ENCODE data around the gene GLB1L. TPM values are rescaled to one million over a fixed set of nuclear protein-coding genes. Genes with fewer than 3 reads are reported as not detected.

The GLB1L gene
- total RNA-seq, 1 donor from 2014 or later = 12.0 TPM

- no peak for DNase-seq (ENCODE audit: low spot score)
Observed at GRCh38 chr2:219223831-219224610, 21.2 kb downstream of the GLB1L start.

GRCh38 chr2:219221957-219222518, 23.2 kb downstream of the GLB1L start:
- no peak for DNase-seq (ENCODE audit: low spot score)

- no peak for DNase-seq (ENCODE audit: low spot score)
Observed at GRCh38 chr2:219220652-219221402, 24.4 kb downstream of the GLB1L start.

- no peak for DNase-seq (ENCODE audit: low spot score)
Observed at GRCh38 chr2:219219784-219220532, 25.3 kb downstream of the GLB1L start.

GRCh38 chr2:219218732-219219701, 26.2 kb downstream of the GLB1L start, which contains the start of gene ABCB6:
Gene ABCB6 (minus strand): TSS chr2:219218958. CDS start chr2:219218673, 285 bp downstream.
- DNase-seq (ENCODE audit: low spot score) = peak; percentile 99

GRCh38 chr2:219218217-219218731, 27.0 kb downstream of the GLB1L start:
- DNase-seq (ENCODE audit: low spot score) = peak; percentile 80

GRCh38 chr2:219216535-219216915, 28.7 kb downstream of the GLB1L start:
- DNase-seq (ENCODE audit: low spot score) = no peak

GRCh38 chr2:219215871-219216534, 29.2 kb downstream of the GLB1L start:
- DNase-seq (ENCODE audit: low spot score) = no peak

GRCh38 chr2:219214786-219215185, 30.5 kb downstream of the GLB1L start:
- DNase-seq (ENCODE audit: low spot score) = no peak

GRCh38 chr2:219214141-219214540, 31.1 kb downstream of the GLB1L start:
- no peak for DNase-seq (ENCODE audit: low spot score)

- no peak for DNase-seq (ENCODE audit: low spot score)
Observed at GRCh38 chr2:219213486-219214071, 31.7 kb downstream of the GLB1L start.

GRCh38 chr2:219213026-219213415, 32.2 kb downstream of the GLB1L start:
- no peak for DNase-seq (ENCODE audit: low spot score)

GRCh38 chr2:219210886-219211362, 34.3 kb downstream of the GLB1L start:
- DNase-seq (ENCODE audit: low spot score) = no peak

GRCh38 chr2:219210196-219210885, 34.9 kb downstream of the GLB1L start:
- DNase-seq (ENCODE audit: low spot score) = no peak

- no peak for DNase-seq (ENCODE audit: low spot score)
Observed at GRCh38 chr2:219209236-219210195, 35.7 kb downstream of the GLB1L start.

- peak; percentile 35 for DNase-seq (ENCODE audit: low spot score)
Observed at GRCh38 chr2:219207884-219208740, 37.1 kb downstream of the GLB1L start.

Data from umbilical cord (tissue), 2 donors.